SK-N-SH (cell line): ENCODE measurements around the gene MRPS12. TPM values are rescaled to one million over a fixed set of nuclear protein-coding genes. Genes with fewer than 3 reads are reported as not detected.
A peak's percentile ranks its signal among the peaks of the same experiment; 100 is the strongest.

Experiments
- CTCF ChIA-PET: fragments of 300-600, 350-600 bp; formaldehyde crosslinking; extraction: SDS; loops from one replicate; lab custom pipeline; 2021; lab: Yijun Ruan, JAX
- POLR2A ChIA-PET: fragments of 350-600 bp; sonication (Branson Sonifier 250); formaldehyde crosslinking; extraction: SDS; loops from one replicate; lab custom pipeline; 2020; ENCODE audit warnings: antibody characterized with exemption, inconsistent platforms; lab: Yijun Ruan, JAX
- DNase-seq: peaks from one replicate; pipeline ENCODE4 v3.0.0; 2012
- H2AFZ ChIP-seq: fragments of 200-600 bp; sonication (generic); 2 replicates; pipeline ENCODE4 v1.8.1; 2016; ENCODE audit warnings: antibody characterized with exemption, mild to moderate bottlenecking, low read depth
- H3F3A ChIP-seq: fragments of 200-600 bp; sonication (generic); replicated peaks from 2 replicates; pipeline ENCODE3; 2016; ENCODE audit warnings: antibody characterized with exemption, mild to moderate bottlenecking; ENCODE audit not compliant: insufficient read depth
- H3K27ac ChIP-seq, 2 experiments: fragments of 200-500 bp in 1 of 2; fragments of 200-600 bp in 1 of 2; sonication (Bioruptor generic) in 1 of 2; sonication (generic), shearing (Covaris generic) in 1 of 2; 2 replicates each; pipeline versions ENCODE4 v1.5.1 to v1.6.1; 2014 to 2016; ENCODE audit warnings: low read depth in 2 of 2, inconsistent platforms in 1 of 2, low read length in 1 of 2, mild to moderate bottlenecking in 1 of 2, mixed read lengths in 1 of 2
- H3K27me3 ChIP-seq: fragments of 200-600 bp; sonication (generic), shearing (Covaris generic); 2 replicates; pipeline ENCODE4 v1.6.1; 2016; ENCODE audit warnings: mixed run types; ENCODE audit not compliant: insufficient read depth
- H3K36me3 ChIP-seq, 2 experiments: fragments of 200-500 bp in 1 of 2; fragments of 200-600 bp in 1 of 2; sonication (Bioruptor generic) in 1 of 2; sonication (generic) in 1 of 2; replicated peaks in 1 of 2; 2 replicates each; pipeline versions ENCODE3 to v1.5.1; 2014 to 2016; ENCODE audit warnings: low read length in 1 of 2, mild to moderate bottlenecking in 1 of 2; ENCODE audit not compliant: insufficient read depth in 2 of 2, control insufficient read depth in 1 of 2
- H3K4me1 ChIP-seq, 2 experiments: fragments of 200-500 bp in 1 of 2; fragments of 200-600 bp in 1 of 2; sonication (Bioruptor generic) in 1 of 2; sonication (generic), shearing (Covaris generic) in 1 of 2; 2 replicates each; pipeline versions ENCODE4 v1.5.1 to v1.6.1; 2014 to 2016; ENCODE audit warnings: low read depth in 1 of 2, low read length in 1 of 2, mixed run types in 1 of 2; ENCODE audit not compliant: insufficient read depth in 2 of 2, control insufficient read depth in 1 of 2
- H3K4me2 ChIP-seq: fragments of 200-600 bp; sonication (generic), shearing (Covaris generic); 2 replicates; pipeline ENCODE4 v1.6.1; 2017; ENCODE audit warnings: mixed run types
- H3K4me3 ChIP-seq, 2 experiments: fragments of 200-500 bp in 1 of 2; fragments of 200-600 bp in 1 of 2; sonication (Bioruptor generic) in 1 of 2; sonication (generic), shearing (Covaris generic) in 1 of 2; 2 replicates each; pipeline versions ENCODE4 v1.5.1 to v1.8.1; 2014 to 2016; ENCODE audit warnings: low read depth in 2 of 2, inconsistent platforms in 1 of 2, low read length in 1 of 2, mild to moderate bottlenecking in 1 of 2, mixed read lengths in 1 of 2, moderate library complexity in 1 of 2
- H3K79me2 ChIP-seq: fragments of 200-600 bp; sonication (generic); 2 replicates; pipeline ENCODE4 v1.8.1; 2017; ENCODE audit warnings: mild to moderate bottlenecking; ENCODE audit not compliant: insufficient read depth
- H3K9ac ChIP-seq: fragments of 200-600 bp; sonication (generic); 2 replicates; pipeline ENCODE4 v1.6.1; 2017; ENCODE audit warnings: mixed run types
- H3K9me2 ChIP-seq: fragments of 200-600 bp; sonication (generic); 2 replicates; pipeline ENCODE4 v1.6.1; 2017; ENCODE audit warnings: mixed run types
- H3K9me3 ChIP-seq: fragments of 200-600 bp; sonication (generic); 2 replicates; pipeline ENCODE4 v1.6.1; 2017; ENCODE audit warnings: mixed run types, mild to moderate bottlenecking, moderate library complexity
- H4K20me1 ChIP-seq: fragments of 200-600 bp; sonication (generic); 2 replicates; pipeline ENCODE4 v1.6.1; 2017; ENCODE audit warnings: mild to moderate bottlenecking, mixed run types; ENCODE audit not compliant: insufficient read depth
- CHD2 ChIP-seq: fragments of 150-350 bp; IDR thresholded peaks from 2 replicates; pipeline ENCODE4 v1.6.1; 2018; ENCODE audit warnings: low read length; ENCODE audit not compliant: partially characterized antibody
- ELF1 ChIP-seq: IDR thresholded peaks from 2 replicates; pipeline ENCODE4 v1.4.0; 2012
- EP300 ChIP-seq, 2 experiments: IDR thresholded peaks; 2 replicates each; pipeline versions ENCODE4 v1.4.0 to v1.6.1; 2012; ENCODE audit warnings: borderline replicate concordance in 1 of 2, low read depth in 1 of 2, low read length in 1 of 2
- EZH2phosphoT487 ChIP-seq: fragments of 200-600 bp; sonication (generic); IDR thresholded peaks from 2 replicates; pipeline ENCODE4 v1.6.1; 2017; ENCODE audit warnings: low read depth, mixed run types, mild to moderate bottlenecking, antibody characterized with exemption, moderate library complexity, borderline replicate concordance
- FOSL2 ChIP-seq: IDR thresholded peaks from 2 replicates; pipeline ENCODE4 v1.4.0; 2012; ENCODE audit warnings: low read depth, mild to moderate bottlenecking, moderate library complexity, borderline replicate concordance
- FOXJ3 ChIP-seq: sonication (generic); formaldehyde crosslinking; IDR thresholded peaks from 2 replicates; pipeline ENCODE4 v1.5.1; 2020; ENCODE audit warnings: mild to moderate bottlenecking, missing genetic modification reagents
- GABPA ChIP-seq: IDR thresholded peaks from 2 replicates; pipeline ENCODE4 v1.4.0; 2012; ENCODE audit warnings: low read depth, mild to moderate bottlenecking
- JUND ChIP-seq: IDR thresholded peaks from 2 replicates; pipeline ENCODE4 v1.4.0; 2012
- MAX ChIP-seq: IDR thresholded peaks from 2 replicates; pipeline ENCODE4 v1.4.0; 2012; ENCODE audit warnings: low read depth
- MEF2A ChIP-seq: IDR thresholded peaks from 2 replicates; pipeline ENCODE4 v1.4.0; 2012; ENCODE audit warnings: low read depth, borderline replicate concordance
- NRF1 ChIP-seq: IDR thresholded peaks from 2 replicates; pipeline ENCODE4 v1.6.1; 2012; ENCODE audit warnings: low read depth, mild to moderate bottlenecking, low read length
- POLR2AphosphoS5 ChIP-seq: IDR thresholded peaks from 2 replicates; pipeline ENCODE4 v1.6.1; 2012; ENCODE audit warnings: low read depth, low read length
- RAD21 ChIP-seq: IDR thresholded peaks from 2 replicates; pipeline ENCODE4 v1.6.1; 2012; ENCODE audit warnings: mild to moderate bottlenecking, low read length
- REST ChIP-seq: IDR thresholded peaks from 2 replicates; pipeline ENCODE4 v1.6.1; 2012; ENCODE audit warnings: mild to moderate bottlenecking, low read depth, low read length, moderate library complexity
- RFX5 ChIP-seq: IDR thresholded peaks from 2 replicates; pipeline ENCODE4 v1.6.1; 2012; ENCODE audit warnings: mild to moderate bottlenecking, improper control_type of control experiment, low read length
- RXRA ChIP-seq: IDR thresholded peaks from 2 replicates; pipeline ENCODE4 v1.4.0; 2012; ENCODE audit warnings: low read depth, mild to moderate bottlenecking, borderline replicate concordance
- SMC3 ChIP-seq: IDR thresholded peaks from 2 replicates; pipeline ENCODE4 v1.6.1; 2012; ENCODE audit warnings: low read depth, low read length, improper control_type of control experiment
- YY1 ChIP-seq: IDR thresholded peaks from 2 replicates; pipeline ENCODE4 v1.4.0; 2012; ENCODE audit warnings: low read depth, mild to moderate bottlenecking
- ZBTB33 ChIP-seq: IDR thresholded peaks from 2 replicates; pipeline ENCODE4 v1.4.0; 2012; ENCODE audit warnings: low read depth, borderline replicate concordance
- WGBS: methylation state at CpG from one replicate; pipeline ENCODE4 v1.1.6; 2017; ENCODE audit warnings: low lambda C conversion rate; 5-methylcytosine and 5-hydroxymethylcytosine counted together
- polyA plus RNA-seq, 3 experiments: library from polyadenylated mRNA; depleted of rRNA; stranded (reverse); fragments of >200 nt; gene quantifications; 2 replicates each; pipeline ENCODE4 v1.2.3, GENCODE V29; 2012

MRPS12 gene
- polyA plus RNA-seq, 1 of the 3 experiments (the other 2 are of a cell fraction): 59.6 TPM

- no peak for DNase-seq
Observed at GRCh38 chr19:38912600-38913514, 17.9 kb upstream of the MRPS12 start.

GRCh38 chr19:38913958-38914357 is 16.8 kb upstream of the MRPS12 start:
- Histone ChIP-seq H3K79me2 (no peaks in the 10 kb centered on the region), H3K27me3 (no peaks in the 10 kb centered on the region), H3F3A (no peaks in the 10 kb centered on the region), H3K9ac (no peak overlapping the region), H3K4me3 (no peak overlapping the region), H3K9me2 (no peaks in the 10 kb centered on the region), H3K4me1 (peaks cover 0 to 10% of the 10 kb centered on the region in 2 experiments; a peak in 1 of 4 replicates), H3K36me3 (no peaks in the 10 kb centered on the region), H3K27ac (no peak overlapping the region), H3K9me3 (no peaks in the 10 kb centered on the region), H4K20me1 (no peaks in the 10 kb centered on the region), H3K4me2 (no peak overlapping the region), H2AFZ (no peak overlapping the region)
- 94% methylated on average over 8 of the region's 8 CpGs for WGBS
- peak; percentile 20 for DNase-seq
- ChIA-PET POLR2A (interaction anchor here (0.6 kb wide), 1 partner anchor 82 kb away, joined by 4 read pairs; no protein-coding TSS in a partner anchor), CTCF (interaction anchor here (1.6 to 1.7 kb wide), 2 partner anchors 13 to 17 kb away, joined by 4 to 6 read pairs; partner anchors contain the start of genes MRPS12 and SARS2)
- TF ChIP-seq EZH2phosphoT487 (no peak), NRF1 (no peak), REST (no peak), ELF1 (no peak), GABPA (no peak), YY1 (no peak), JUND (no peak), FOSL2 (no peak), FOXJ3 (CRISPR knock-in tag) (no peak), RAD21 (no peak), CHD2 (no peak), RFX5 (no peak), RXRA (no peak), ZBTB33 (no peak), MEF2A (no peak), SMC3 (no peak)

More at GRCh38 chr19:38912600-38913514, 17.9 kb upstream of the MRPS12 start:
- no peak overlapping the region for H3K4me3 ChIP-seq
- no peaks in the 10 kb centered on the region for H3K79me2 ChIP-seq
- no peaks in the 10 kb centered on the region for H3K9me2 ChIP-seq
- 83% methylated on average over 11 of the region's 12 CpGs for WGBS
- no peak overlapping the region for H3K9ac ChIP-seq
- no peak overlapping the region for H2AFZ ChIP-seq
- H3K9me3 ChIP-seq: no peaks in the 10 kb centered on the region
- H3K27ac ChIP-seq: no peak overlapping the region
- H4K20me1 ChIP-seq: no peaks in the 10 kb centered on the region
- no peaks in the 10 kb centered on the region for H3K36me3 ChIP-seq
- CTCF ChIA-PET: interaction anchor here (1.0 to 1.7 kb wide), 4 partner anchors 17 to 510 kb away, joined by 3 to 6 read pairs (median 4); partner anchors contain the start of genes FAM98C, MRPS12 and SARS2
- TF ChIP-seq NRF1 (no peak), MEF2A (no peak), MAX (no peak), SMC3 (no peak), EP300 (IDR thresholded peaks at IDR 0.05; ENCODE audit: borderline replicate concordance in 1 of 2, low read depth in 1 of 2, low read length in 1 of 2) (no peak), POLR2AphosphoS5 (no peak)
- no peaks in the 10 kb centered on the region for H3F3A ChIP-seq
- H3K27me3 ChIP-seq: no peaks in the 10 kb centered on the region
- H3K4me2 ChIP-seq: no peak overlapping the region
- H3K4me1 ChIP-seq: peaks cover 0 to 6% of the 10 kb centered on the region in 2 experiments; a peak in 1 of 4 replicates
- POLR2A ChIA-PET: no interaction called here
